HG02981 (cell line): ENCODE data around the gene SPAAR.
"Not testable (repeated sequence)": the region's sequence is repeated elsewhere in the genome, so short reads cannot be mapped to it uniquely, and the experiment has no call there.

Experiments used
- ATAC-seq: cut with Tn5 transposase; IDR thresholded peaks from one replicate; pipeline ENCODE4 v1.9.1; 2021; ENCODE audit warnings: mild to moderate bottlenecking, moderate library complexity; ENCODE audit not compliant: unreplicated experiment

Gene SPAAR

DNA sequence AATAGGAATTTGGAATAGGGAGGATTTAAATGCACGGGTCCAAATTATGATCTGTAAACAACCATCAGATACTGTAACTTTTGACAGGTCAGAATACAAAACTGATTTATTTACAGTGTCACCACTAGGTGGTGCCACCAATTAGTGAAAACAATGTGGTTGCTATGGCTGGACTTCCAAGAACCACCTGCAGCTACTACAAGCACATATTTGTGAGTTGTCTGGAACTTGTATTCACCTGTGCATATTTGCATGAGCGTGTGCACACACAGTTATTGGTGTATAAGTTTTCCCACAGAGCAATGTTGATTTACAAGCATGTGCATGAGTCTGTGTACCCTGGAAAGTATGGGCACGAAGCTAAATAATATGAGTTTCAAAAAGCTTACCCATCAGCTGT, 6.2 kb upstream of the SPAAR start:
- no peak for ATAC-seq

DNA sequence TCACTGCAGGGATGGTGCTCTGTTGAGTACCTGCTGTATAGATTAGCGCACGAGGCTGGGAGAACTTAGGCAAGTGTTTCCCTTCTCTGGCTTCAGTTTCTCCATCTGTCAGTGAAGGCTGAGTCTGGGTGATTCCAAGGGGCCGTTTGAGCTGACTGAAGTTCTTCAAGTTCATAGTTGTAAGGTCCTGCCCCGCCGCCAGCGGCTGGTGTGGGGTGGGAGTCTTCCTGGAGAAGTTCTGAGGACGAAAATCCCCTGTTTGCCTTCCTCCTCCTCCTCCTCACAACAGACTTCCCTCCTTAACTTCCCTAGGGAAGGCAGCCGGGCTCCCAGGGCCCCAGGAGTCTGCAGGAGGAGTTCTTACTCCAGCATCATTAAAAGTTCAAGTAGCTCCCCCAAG, 5.0 kb upstream of the SPAAR start:
- ATAC-seq, result no peak

GRCh38 chr9:35905051-35905781, 4.1 kb upstream of the SPAAR start:
- no peak for ATAC-seq

DNA sequence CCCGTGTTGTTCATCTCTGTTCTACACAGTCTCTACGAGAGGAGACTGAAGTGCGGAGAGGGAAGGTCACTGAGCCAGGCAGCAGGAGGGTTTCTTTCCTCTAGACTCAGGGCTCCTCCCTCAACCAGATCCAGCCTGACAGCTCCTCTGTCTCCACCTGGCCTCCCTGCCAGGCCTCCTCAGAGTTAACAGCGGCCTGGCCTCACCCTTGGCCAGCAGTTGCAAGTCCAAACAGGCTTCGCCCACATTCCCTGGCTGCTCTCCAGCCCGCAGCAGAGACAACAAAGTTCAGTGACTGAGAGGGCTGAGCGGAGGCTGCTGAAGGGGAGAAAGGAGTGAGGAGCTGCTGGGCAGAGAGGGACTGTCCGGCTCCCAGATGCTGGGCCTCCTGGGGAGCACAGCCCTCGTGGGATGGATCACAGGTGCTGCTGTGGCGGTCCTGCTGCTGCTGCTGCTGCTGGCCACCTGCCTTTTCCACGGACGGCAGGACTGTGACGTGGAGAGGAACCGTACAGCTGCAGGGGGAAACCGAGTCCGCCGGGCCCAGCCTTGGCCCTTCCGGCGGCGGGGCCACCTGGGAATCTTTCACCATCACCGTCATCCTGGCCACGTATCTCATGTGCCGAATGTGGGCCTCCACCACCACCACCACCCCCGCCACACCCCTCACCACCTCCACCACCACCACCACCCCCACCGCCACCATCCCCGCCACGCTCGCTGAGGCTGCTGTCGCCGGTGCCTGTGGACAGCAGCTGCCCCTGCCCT, 3.2 kb upstream of the SPAAR start, which contains the start of gene HRCT1:
TSS of gene HRCT1 (plus strand) at position 291 of the 768 bp plus-strand sequence. CDS start at position 377, 86 bp downstream.
- no peak for ATAC-seq

- no peak for ATAC-seq
These were observed 2.2 kb upstream of the SPAAR start for GRCh38 chr9:35906923-35907699.

- no peak for ATAC-seq
These were observed 1.4 kb upstream of the SPAAR start for GRCh38 chr9:35907711-35908503.

GRCh38 chr9:35908504-35909125, 675 bp upstream of the SPAAR start:
- ATAC-seq, result no peak

DNA sequence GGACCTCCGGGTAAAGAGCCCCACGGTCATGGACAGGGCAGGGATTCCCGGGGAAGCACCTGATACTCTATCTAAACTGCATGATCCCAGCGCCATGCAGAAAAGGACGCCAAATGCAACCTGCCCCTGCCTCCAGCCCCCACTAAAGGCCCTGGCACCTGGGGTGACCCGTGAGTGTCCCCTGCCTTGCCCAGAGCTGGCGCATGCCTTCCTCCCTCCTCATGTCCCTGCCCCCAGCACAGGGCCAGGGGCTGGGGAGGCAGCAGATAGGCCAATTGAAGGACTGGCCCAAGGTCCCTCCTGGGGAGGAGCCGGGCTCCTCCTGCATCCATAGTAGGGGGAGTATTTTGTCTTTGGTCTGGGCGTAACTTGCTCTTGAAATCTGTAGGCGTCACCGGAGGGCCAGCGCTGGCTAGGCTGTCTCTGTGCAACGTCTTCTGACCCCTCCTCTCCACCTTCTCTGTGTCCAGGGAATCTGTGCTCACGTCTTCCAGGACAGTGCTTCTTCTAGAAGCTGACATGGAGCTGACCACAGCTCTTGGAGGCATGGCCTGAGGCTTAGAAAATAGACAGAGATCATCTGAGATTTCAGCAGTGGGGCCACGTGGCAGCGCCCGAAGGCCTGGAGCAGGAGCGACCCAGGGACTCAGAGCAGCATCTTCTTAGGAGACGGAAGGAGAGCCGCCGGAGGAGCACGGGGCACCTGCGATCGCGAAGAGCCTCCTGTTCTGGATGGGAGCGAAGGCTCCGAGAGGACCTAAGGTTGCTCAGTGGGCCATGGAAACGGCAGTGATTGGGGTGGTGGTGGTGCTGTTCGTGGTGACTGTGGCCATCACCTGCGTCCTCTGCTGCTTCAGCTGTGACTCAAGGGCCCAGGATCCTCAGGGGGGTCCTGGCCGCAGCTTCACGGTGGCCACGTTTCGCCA, 660 bp downstream of the SPAAR start:
- no peak for ATAC-seq

DNA sequence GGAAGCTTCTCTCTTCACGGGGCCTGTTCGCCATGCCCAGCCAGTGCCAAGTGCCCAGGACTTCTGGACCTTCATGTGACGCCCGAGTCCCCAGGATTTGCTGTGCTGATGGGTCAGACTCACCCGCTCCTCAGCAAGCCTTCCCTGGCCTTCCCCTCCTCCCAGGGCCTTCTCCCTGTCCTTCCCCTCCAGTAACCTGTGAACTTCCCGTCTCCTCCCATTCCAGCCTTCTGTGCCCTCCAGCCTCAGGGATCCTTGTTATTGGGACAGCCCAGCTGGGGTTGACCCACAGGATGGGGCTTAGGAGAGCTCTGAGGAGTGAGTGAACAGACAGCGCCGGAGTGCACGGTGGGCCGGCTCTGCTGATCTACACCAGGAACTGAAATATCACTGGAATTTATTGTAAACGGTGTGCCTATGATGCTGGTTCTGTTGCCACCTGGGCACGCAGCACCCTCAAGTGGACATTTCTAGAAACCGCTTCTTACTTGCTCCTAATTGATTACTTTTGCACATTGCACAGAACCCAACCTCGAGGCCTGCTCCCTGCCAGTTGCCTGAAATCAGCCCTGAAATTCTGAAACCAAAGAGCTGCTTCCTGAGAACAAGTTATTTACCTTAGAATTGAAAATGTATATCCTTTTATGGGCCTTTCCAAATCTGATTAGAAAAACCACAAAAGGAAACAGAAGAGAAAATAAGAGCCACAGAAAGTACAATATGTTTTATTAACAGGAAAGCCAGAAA, 1.5 kb downstream of the SPAAR start:
- ATAC-seq, result no peak

DNA sequence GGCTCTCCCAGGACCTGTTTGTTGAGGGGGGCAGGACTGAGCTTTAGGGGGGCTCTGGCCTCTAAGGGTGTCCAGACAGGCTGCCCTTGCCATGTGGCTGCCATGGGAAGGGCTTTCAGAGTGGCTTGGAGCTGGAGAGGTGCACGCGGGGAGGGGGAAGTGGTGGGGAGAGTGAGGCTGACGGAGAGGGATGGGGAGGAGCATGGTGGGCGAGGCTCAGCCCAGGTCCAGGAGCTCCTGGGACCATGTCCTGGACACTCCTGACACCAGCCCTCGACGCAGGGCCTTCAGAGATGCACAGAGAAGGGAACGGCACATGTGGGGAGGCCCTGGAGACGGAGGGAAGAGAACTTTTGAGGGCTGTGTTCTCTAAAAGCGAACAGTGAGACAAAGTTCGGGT, 2.4 kb downstream of the SPAAR start:
- no peak for ATAC-seq

GRCh38 chr9:35912791-35913400, 3.6 kb downstream of the SPAAR start:
- no peak for ATAC-seq

GRCh38 chr9:35913429-35913828, 4.1 kb downstream of the SPAAR start:
- not testable (repeated sequence) for ATAC-seq

- no peak for ATAC-seq
These were observed 5.1 kb downstream of the SPAAR start for GRCh38 chr9:35914301-35914807.

GRCh38 chr9:35915681-35916294, 6.5 kb downstream of the SPAAR start:
- no peak for ATAC-seq

- no peak for ATAC-seq
These were observed 8.0 kb downstream of the SPAAR start for GRCh38 chr9:35917261-35917660.

GRCh38 chr9:35918780-35919179, 9.5 kb downstream of the SPAAR start:
- ATAC-seq, result no peak

- ATAC-seq, result no peak
These were observed 10.1 kb downstream of the SPAAR start for GRCh38 chr9:35919212-35920008.
